GM19328 (cell line): Measurements from ENCODE around the gene MMP3.
A peak's percentile ranks its signal among the peaks of the same experiment; 100 is the strongest.
"Not testable (repeated sequence)": the region's sequence is repeated elsewhere in the genome, so short reads cannot be mapped to it uniquely, and the experiment has no call there.

Experiments
- ATAC-seq: cut with Tn5 transposase; IDR thresholded peaks from one replicate; pipeline ENCODE4 v1.9.1; 2021; ENCODE audit warnings: mild to moderate bottlenecking, moderate library complexity; ENCODE audit not compliant: unreplicated experiment

The MMP3 gene

GRCh38 chr11:102843489-102843888, at the start of gene MMP3:
Gene MMP3 (minus strand): TSS chr11:102843609. CDS start chr11:102843546, 63 bp downstream.
- ATAC-seq: no peak

- ATAC-seq: no peak
These were observed 48.3 kb upstream of the MMP3 start for GRCh38 chr11:102891736-102892135.

- ATAC-seq: no peak
These were observed 43.6 kb upstream of the MMP3 start for GRCh38 chr11:102886999-102887398.

GRCh38 chr11:102883141-102883540, 39.7 kb upstream of the MMP3 start:
- no peak for ATAC-seq

GRCh38 chr11:102882389-102883024, 39.1 kb upstream of the MMP3 start:
- peak; percentile 65 for ATAC-seq

GRCh38 chr11:102879801-102880200, 36.4 kb upstream of the MMP3 start:
- no peak for ATAC-seq

- ATAC-seq: no peak
These were observed 35.2 kb upstream of the MMP3 start for GRCh38 chr11:102878595-102878994.

- no peak for ATAC-seq
These were observed 31.4 kb upstream of the MMP3 start, which contains the start of gene MMP12 for GRCh38 chr11:102874852-102875251. Gene MMP12 (minus strand): TSS chr11:102874982. CDS start chr11:102874937, 45 bp downstream.

- not testable (repeated sequence) for ATAC-seq
These were observed 26.1 kb upstream of the MMP3 start for GRCh38 chr11:102869354-102869964.

GRCh38 chr11:102868339-102868738, 24.9 kb upstream of the MMP3 start:
- no peak for ATAC-seq

- ATAC-seq: no peak
These were observed 21.3 kb upstream of the MMP3 start for GRCh38 chr11:102864724-102865123.

GRCh38 chr11:102853956-102854355, 10.5 kb upstream of the MMP3 start:
- no peak for ATAC-seq

GRCh38 chr11:102853055-102853454, 9.6 kb upstream of the MMP3 start:
- ATAC-seq: no peak

- ATAC-seq: no peak
These were observed 7.8 kb upstream of the MMP3 start for GRCh38 chr11:102850973-102851745.

- ATAC-seq: no peak
These were observed 5.9 kb upstream of the MMP3 start for GRCh38 chr11:102849311-102849710.

- ATAC-seq: no peak
These were observed 2.9 kb upstream of the MMP3 start for GRCh38 chr11:102846292-102846691.

- ATAC-seq: no peak
These were observed 479 bp downstream of the MMP3 start for GRCh38 chr11:102842930-102843329.

GRCh38 chr11:102840018-102840417, 3.4 kb downstream of the MMP3 start:
- no peak for ATAC-seq

GRCh38 chr11:102837646-102838045, 5.8 kb downstream of the MMP3 start:
- no peak for ATAC-seq

GRCh38 chr11:102837156-102837555, 6.3 kb downstream of the MMP3 start:
- no peak for ATAC-seq

GRCh38 chr11:102836290-102836875, 7.0 kb downstream of the MMP3 start:
- ATAC-seq: no peak
